ENCODE measurements around the gene MMP21.

MMP21 gene, protein sequence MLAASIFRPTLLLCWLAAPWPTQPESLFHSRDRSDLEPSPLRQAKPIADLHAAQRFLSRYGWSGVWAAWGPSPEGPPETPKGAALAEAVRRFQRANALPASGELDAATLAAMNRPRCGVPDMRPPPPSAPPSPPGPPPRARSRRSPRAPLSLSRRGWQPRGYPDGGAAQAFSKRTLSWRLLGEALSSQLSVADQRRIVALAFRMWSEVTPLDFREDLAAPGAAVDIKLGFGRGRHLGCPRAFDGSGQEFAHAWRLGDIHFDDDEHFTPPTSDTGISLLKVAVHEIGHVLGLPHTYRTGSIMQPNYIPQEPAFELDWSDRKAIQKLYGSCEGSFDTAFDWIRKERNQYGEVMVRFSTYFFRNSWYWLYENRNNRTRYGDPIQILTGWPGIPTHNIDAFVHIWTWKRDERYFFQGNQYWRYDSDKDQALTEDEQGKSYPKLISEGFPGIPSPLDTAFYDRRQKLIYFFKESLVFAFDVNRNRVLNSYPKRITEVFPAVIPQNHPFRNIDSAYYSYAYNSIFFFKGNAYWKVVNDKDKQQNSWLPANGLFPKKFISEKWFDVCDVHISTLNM

DNA sequence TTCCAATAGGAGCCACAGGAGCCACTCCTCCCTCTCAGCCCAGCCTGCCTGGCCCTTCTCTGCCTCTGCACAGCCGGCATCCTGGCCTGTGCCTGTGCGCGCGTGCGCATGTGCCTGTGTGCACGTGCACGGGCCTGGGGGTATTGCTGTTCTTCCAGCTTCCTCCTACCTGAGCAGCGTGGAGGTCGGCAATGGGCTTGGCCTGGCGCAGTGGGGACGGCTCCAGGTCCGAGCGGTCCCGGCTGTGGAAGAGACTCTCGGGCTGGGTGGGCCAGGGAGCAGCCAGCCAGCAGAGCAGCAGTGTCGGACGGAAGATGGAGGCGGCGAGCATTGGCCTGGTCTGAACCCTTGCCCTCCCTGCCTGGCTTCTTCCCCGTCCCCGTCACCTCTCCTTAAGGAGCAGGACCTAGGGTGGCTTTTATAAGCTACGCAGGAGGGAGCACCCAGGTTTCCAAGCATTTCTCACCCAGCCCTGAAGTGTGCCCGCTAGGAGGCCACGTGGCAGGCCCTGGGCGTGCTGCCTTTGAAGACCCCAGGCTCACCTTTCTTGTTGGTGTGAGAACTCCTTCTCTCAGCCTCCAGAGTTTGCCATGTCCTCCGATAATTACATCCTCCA is at the start of gene MMP21:
MMP21 (minus strand) TSS at position 331 of the 616 bp plus-strand sequence; CDS start at position 331, 0 bp downstream.
- H3K27ac ChIP-seq, result no peak within 1 kb of the TSS
- DNase-seq (ENCODE audit: low read depth, low spot score), result no peak

DNA sequence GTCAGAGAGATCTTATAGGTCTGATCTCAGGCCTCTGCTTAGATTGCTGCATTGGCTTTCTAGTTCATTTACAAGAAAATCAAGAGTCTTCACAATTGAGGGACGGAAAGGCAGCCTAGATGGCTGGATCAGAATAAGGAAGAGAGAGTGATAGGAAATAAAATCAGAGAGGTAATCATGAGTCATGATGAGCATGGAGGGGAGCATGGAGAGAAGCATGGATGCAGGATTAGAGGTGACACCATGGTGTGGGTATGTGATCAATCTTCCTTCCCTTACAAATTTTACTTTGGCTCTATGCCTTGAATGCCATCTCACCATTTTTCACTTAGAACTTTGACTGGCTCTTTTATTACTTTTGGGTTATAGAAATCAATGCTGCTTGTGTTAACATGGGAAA is 49.1 kb upstream of the MMP21 start:
- H3K27ac ChIP-seq, result peak overlapping the region; percentile 70
- peak; percentile 18 for DNase-seq (ENCODE audit: low read depth, low spot score)

DNA sequence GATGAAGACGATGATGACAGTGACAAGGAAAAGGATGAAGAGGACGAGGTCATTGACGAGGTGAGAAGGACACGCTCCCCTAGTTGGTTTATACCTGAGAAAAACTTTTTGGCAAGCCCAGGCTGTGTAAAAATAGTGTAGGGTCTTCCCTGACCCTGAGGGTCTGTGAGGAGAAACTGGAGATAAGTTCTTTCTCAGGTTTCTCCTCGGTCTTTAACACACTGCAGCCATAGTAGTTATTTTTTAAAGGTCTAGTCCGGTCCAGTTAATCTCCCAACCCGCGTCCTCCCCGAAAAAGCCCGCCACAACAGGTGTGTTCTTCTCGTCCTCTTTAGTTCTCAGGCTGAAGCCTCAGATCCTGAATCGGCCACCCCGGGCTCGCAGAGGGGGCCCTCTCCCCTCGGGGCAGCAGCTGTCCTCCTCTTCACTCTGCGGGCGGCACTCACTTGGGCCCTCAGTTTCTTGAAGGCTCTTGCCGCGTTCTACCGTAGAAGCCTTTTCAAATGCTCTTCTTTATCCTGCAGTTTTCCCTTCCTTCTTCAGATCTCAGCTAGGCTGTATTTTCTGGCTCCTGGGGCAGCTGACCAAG is 48.1 kb upstream of the MMP21 start:
- DNase-seq (ENCODE audit: low read depth, low spot score), result no peak
- peak overlapping the region; percentile 70 for H3K27ac ChIP-seq

DNA sequence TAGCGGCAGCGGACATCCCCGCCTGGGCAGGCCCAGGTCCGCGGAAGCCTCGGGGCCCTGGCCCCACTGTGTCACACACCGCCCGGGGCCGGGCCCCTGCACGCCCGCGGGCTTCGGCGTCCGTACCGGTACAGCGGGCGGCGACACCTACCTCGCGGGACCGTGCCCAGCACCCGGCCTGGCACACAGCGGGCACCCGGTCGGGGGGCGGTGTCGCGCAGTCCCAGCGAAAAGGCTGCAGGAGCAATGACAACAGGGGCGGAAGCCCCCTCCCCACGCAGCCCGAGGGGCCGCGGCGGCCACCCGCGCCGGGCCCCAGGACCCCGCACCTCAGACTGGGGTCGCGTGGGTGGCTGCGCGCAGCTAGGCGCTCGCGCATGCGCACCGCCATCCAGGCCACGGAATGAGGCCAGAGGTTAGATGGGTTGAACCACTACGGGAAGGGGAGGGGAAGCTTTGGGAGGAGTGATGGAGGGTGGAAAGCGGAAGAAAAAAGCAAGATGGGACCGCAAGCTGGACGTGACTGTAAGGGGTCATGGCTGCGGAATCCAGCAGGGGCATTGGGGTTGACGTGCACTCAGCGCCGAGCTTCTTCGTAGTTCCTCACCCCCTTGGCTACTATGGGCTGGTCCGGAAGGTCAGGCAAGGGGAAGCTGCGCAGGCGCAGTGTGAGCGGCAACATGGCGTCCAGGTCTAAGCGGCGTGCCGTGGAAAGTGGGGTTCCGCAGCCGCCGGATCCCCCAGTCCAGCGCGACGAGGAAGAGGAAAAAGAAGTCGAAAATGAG is 47.4 kb upstream of the MMP21 start, which contains the start of the genes BCCIP and UROS:
BCCIP (plus strand) TSS at position 669 of the 785 bp plus-strand sequence; CDS start at position 681, 12 bp downstream.
UROS (minus strand) TSS at position 381 of the 785 bp plus-strand sequence. CDS start 6,759 bp downstream, outside the sequence.
- DNase-seq (ENCODE audit: low read depth, low spot score), result peak; percentile 37
- peak within 1 kb of the TSS; percentile 70 for H3K27ac ChIP-seq

DNA sequence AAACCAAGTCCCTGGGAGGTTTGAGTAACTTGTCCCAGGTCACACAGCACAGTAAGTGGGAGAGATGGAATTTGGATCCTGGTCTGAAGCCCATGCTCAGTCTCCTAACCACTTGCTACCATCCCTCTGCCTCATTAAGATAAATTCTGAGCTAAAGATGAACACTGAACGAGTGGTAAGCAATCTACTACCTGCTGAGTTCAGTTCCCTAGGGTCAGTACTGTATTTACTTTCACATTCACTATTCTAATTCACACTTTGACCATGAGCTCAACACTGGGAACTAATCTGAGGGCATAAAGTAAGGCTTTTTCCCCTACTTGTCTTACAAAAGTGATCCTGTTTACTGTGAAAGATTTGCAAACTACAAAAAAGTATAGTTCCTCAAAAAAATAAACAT is 45.1 kb upstream of the MMP21 start:
- no peak for DNase-seq (ENCODE audit: low read depth, low spot score)
- no peak overlapping the region for H3K27ac ChIP-seq

DNA sequence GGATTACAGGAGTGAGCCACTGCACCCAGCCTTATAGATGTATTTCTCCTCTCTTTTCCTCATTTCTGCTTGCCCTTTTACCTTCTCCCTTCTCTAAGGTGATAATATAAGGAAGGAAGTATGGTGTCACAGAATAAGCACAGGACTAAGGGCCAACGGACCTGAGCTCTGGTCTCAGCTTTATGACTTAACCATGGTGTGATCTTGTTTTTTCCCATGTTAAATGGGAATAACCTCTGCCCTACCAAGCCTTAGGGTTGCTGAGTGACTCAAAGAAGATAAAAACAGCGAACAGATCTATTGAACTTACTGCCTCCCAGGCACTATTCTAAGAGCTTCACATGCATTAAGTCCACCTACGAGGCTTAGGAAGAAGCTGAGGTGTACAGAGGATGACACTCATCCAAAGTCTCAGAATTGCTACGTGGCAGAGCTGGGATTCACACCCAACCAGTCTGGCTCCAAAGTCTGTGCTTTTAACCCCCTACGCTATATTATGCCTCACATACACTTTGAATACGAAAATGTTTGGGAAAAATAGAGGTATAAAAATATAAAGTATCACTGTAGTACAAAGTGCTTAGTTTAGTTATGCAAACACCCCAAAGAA is 41.8 kb upstream of the MMP21 start:
- DNase-seq (ENCODE audit: low read depth, low spot score), result no peak
- H3K27ac ChIP-seq, result no peak overlapping the region

DNA sequence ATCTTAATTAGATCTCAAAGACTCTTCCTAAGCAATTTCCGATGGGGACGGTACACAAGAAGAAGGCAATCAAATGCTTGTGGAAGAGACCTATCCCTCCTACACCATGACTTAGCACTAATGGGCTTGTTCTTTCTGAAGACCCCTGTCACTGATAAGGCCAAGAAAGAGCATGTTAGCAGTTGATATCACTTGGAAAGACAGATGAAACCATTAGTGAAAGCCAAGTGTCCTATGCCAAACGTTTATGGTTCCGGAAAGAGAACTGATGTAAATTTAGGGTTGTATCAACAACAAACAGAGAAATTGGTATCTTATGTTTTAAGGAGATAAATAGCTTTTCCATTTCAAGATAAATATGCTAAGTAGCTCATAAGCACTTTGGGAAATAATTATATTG is 40.9 kb upstream of the MMP21 start:
- no peak overlapping the region for H3K27ac ChIP-seq
- DNase-seq (ENCODE audit: low read depth, low spot score), result no peak

DNA sequence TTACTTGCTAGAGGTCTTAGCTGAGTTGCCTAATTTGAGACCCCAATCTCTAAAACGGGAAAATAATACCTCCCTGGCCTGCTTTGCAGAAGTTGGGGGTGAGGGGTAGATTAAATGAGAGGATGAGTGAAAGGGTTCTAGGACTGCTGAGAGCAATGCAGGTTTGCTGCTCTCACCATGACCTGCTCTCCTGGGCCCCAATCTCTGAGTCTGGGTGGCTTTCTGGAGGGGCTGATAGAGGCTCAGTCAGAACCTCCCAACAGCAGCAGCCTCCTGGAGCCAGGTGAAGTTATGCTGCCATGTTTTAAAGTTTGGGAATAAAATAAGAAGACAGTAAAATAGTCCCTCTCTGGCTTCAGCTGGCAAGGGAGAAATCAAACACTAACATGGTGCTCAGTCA is 40.1 kb upstream of the MMP21 start:
- H3K27ac ChIP-seq, result no peak overlapping the region
- DNase-seq (ENCODE audit: low read depth, low spot score), result no peak

DNA sequence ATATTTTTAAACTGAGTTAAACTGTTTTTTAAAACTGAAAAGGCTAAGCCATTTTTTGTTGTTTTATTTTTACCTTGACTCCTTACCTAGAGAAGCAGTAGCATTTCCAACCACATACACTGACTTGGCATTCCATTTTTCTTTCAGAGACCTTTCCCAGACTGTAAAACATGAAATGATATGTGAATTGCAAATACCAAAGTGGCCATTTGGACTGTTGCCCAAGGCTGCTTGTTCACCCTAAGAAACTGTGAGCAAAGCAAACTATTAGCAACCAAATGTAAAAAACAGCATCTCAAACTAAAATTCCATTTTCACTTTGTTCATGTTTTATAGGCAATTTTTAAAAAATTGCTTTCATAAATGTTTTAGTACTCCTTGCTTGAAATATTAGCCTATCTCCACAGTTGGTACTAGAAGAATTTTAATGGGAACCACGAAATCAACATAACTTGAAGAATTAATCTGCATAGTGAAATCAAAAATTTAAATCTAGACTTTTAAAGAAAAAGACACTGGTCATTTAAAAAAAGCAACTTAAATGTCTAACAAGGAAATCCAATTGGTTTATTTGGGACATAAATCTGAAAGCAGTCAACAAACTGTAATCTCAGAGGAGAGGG is 36.6 kb upstream of the MMP21 start:
- DNase-seq (ENCODE audit: low read depth, low spot score), result no peak
- no peak overlapping the region for H3K27ac ChIP-seq

DNA sequence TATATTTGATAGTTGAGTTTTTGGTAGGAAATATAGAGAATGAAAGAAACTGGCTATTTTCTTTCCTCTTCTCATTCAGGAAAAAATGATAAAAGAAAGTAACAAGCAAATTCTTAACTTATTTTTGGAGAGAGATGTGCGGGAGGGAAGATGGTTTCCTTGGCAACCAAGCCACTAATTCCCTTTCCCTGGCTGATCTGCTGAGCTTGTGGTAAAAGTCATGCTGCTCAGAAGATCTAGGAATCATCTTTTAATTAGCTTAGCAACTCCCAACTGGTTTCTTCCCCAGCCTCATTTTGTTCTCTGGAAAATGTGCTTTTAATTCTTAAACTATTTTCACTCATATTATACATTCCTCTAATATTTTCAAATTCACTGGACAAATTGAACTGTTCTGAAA is 35.6 kb upstream of the MMP21 start:
- no peak overlapping the region for H3K27ac ChIP-seq
- no peak for DNase-seq (ENCODE audit: low read depth, low spot score)

DNA sequence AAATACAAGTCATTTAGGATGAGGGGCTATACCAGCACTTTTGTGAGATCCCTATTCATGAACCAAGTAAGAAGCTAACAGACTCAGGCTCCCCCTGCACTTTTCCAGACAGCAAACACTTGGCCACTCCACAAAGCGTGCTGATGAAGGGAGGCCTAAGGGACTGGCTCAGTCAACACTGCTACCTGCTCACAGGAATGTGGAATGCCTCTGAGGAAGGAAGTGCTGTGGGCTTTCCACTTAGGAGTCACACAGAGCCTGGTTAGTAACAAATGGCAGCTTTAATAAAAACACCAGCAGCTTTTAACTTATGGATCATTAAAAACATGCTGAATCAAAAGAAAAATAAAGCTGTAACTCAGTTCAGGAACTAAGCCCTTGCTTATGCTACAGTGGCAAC is 32.4 kb upstream of the MMP21 start:
- DNase-seq (ENCODE audit: low read depth, low spot score), result no peak
- no peak overlapping the region for H3K27ac ChIP-seq

DNA sequence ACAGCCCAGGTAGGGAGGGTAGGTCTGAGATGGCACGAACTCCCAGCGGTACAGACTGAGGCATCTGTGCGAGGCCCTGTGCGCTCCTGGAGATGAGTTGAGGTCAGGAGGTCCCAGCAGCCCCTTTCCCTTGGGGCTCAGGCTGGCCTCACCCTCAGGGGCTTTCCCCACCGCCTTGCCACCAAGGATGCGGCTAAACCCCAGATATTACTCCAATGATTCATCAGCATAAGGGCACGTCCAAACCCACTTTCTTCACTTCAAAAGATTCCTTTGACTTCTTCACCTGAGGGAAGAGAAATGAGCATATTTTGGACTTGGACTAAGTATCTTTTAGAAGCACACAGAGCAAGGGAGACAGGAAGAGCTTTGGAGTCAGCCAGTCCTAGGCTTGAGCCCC is 27.1 kb upstream of the MMP21 start:
- no peak overlapping the region for H3K27ac ChIP-seq
- no peak for DNase-seq (ENCODE audit: low read depth, low spot score)

DNA sequence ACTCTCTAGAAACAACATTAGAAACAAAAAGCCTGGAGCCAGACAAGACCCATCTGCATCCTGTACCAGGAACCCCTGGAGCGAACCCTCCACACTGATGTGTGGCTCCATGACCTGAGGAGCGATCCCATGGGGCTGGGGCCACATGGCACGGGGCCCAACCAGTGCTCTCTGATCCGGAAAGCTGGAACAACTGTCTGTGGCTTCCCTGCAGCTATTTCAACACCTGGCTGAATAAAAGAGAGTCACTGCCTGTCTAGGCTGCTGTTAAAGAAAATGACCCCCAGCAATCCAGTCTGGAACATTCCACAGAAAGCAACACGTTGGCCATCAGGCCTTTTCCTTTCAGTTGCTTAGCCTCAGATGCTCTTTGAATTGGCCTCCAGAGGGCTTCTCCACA is 26.5 kb upstream of the MMP21 start:
- no peak overlapping the region for H3K27ac ChIP-seq
- no peak for DNase-seq (ENCODE audit: low read depth, low spot score)

DNA sequence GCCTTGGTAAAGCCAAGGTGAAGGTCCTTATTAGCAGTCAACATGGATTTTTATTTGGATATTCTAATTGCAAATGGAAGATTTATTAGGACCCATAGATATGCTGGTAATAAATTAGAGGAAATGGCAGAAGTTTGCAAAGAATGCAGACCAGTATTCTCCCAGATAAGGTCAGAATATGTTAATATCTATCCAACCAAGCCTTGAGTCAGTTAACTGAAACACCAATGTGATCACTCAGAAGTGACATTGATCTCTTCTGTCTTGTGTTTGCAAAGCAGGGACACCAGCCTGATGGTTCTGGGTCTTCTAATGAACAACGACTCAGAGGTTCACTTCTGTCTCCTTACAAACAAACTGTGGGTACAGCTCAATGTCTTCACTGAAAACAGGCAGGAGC is 26.0 kb upstream of the MMP21 start:
- no peak for DNase-seq (ENCODE audit: low read depth, low spot score)
- no peak overlapping the region for H3K27ac ChIP-seq

DNA sequence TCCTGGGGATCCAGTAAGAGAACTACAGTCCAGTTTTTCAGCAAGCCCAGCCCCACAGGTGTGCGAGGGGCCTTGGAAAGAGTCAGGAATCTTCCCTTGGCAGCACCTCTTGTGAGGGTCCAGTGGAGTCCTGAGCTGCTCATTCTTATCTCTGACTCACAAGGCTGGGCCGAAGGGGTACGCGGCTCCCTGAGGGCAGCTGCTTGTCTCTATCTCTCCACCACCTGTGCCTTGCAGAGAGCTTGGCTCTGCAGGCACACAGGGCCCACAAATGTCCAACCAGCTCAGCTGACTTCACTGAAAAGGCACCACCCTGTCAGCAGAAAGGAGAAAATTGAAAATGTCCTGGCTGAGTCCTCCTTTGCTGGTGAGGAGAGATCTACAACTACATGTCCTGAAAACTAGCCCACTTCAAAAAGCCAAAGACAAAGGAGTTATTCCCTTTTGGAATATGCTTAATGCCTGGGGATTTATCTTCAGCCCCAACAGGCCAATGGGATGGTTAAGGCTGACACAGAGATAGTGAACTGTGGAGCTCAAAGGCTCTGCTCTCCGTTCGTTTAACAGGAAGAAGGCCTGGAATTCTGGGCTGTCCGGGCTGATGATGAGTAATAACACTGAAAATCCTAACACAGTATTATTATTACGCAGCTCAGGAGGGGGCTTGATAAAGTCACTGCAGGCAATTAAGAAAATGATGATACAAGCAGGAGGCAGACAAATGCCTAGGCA is 24.0 kb upstream of the MMP21 start:
- no peak for DNase-seq (ENCODE audit: low read depth, low spot score)
- H3K27ac ChIP-seq, result no peak overlapping the region

DNA sequence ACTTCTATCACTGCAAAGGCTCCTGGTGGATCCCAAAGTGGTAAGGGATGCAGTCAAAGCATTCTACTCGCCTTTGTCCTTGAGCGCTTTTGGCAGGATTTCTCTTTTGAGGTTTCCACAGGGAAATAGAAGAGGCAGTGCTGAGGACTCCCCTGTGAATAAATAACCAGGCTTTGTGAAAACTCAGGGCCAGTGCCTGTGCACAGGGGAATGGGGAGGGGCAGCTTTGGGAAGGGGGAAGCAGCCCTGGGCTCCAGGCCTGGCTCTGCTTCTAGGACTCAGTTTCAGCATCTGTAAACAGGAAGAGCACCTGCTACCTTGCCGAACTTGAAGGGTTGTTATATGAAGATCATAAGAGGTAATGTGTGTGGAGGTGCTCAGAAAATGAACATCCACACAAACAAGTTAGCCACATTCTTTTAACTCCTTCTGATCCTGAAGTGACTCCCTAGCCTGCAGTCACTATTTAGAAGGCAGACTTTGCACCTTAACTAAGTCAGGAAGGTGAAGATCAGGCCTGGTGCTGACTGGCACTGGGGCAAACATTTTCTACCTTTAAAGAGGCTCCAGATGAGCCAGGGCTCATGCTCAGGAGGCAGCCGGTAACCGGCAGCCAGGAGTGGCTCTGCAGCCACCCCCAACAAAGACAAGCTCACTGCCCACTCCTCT is 22.5 kb upstream of the MMP21 start:
- no peak for DNase-seq (ENCODE audit: low read depth, low spot score)
- H3K27ac ChIP-seq, result no peak overlapping the region

DNA sequence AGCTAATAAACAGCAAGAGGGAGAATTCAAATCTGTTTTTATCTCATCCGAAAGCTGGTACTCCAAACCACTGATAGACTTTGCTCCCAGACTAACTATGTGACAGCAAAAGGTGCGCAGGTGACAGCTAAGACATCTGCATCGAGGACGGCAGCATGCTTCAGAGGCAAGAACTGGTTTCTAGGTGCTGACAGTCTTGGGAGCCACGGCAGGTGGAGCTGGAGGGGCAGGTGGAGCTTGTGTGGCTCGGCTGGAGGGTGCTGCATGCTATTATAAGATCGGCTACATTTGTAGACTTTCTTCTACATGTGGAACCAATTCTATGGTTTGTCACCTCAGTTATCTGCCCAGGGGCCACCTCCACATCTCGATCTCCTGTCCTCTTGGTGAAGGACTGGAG is 21.8 kb upstream of the MMP21 start:
- no peak for DNase-seq (ENCODE audit: low read depth, low spot score)
- H3K27ac ChIP-seq, result no peak overlapping the region

DNA sequence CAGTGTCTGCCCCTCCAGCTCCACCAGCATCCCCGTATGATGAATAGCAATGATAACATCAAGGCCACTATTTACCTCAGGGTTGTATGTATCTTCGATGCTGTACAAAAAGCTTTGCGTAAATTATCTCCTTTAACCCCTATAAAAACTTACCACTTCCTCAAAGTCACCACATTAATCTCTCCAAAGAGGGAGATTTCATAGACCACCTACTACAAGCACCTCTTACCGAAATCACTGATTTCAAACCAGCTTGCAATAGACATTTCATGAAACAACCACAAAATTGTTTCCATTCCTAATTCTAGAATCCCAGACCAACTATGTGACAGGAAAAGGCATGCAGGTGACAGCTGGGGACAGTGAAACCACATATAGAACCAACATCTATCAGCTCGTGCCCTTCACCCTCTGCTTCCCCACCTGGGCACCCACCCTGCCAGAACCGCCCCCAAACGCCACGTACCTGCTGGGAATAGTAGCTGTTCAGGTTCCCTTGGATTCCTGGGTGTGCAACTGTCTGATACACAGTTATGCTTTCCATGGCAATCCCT is 20.1 kb upstream of the MMP21 start:
- no peak for DNase-seq (ENCODE audit: low read depth, low spot score)
- H3K27ac ChIP-seq, result no peak overlapping the region
